Stomach (tissue), 4 donors: Measurements from ENCODE around the gene ECD.

Source experiments
- CTCF ChIP-seq, 7 experiments: fragments of 450-650 bp in 4 of 7; fragments of 200-600 bp in 3 of 7; sonication (generic) in 3 of 7; IDR thresholded peaks; one replicate each; pipeline ENCODE4 v1.5.1; 2016 to 2019; ENCODE audit warnings: antibody characterized with exemption in 7 of 7, control low read depth in 2 of 7, mild to moderate bottlenecking in 1 of 7
- POLR2AphosphoS5 ChIP-seq, 3 donors: sonication (generic); formaldehyde crosslinking; IDR thresholded peaks; one replicate each; pipeline ENCODE4 v1.6.1; 2016; ENCODE audit warnings: antibody characterized with exemption in 3 of 3

- TF ChIP-seq CTCF (IDR thresholded peaks at IDR 0.05) (no peak), POLR2AphosphoS5 (IDR thresholded peaks at IDR 0.05) (no peak)
These were observed 6.7 kb downstream of the ECD start for GRCh38 chr10:73161079-73161478.
